Suprapubic skin (tissue), 4 donors: ENCODE data around the gene SMS.

Experiments
- CTCF ChIP-seq, 2 donors: fragments of 200-600 bp in 1 of 2; fragments of 450-650 bp in 1 of 2; sonication (generic) in 1 of 2; IDR thresholded peaks; one replicate each; pipeline ENCODE4 v1.5.1; 2016 to 2019; ENCODE audit warnings: antibody characterized with exemption in 2 of 2, mild to moderate bottlenecking in 1 of 2, moderate library complexity in 1 of 2
- EP300 ChIP-seq: sonication (generic); formaldehyde crosslinking; IDR thresholded peaks from one replicate; pipeline ENCODE4 v1.6.1; 2017; ENCODE audit warnings: antibody characterized with exemption
- POLR2A ChIP-seq, 2 donors: fragments of 450-650 bp; IDR thresholded peaks; one replicate each; pipeline ENCODE4 v1.6.1; 2017; ENCODE audit warnings: antibody characterized with exemption in 2 of 2, mild to moderate bottlenecking in 2 of 2, moderate library complexity in 2 of 2
- POLR2AphosphoS5 ChIP-seq, 3 donors: sonication (generic); formaldehyde crosslinking; IDR thresholded peaks; one replicate each; pipeline ENCODE4 v1.6.1; 2017; ENCODE audit warnings: antibody characterized with exemption in 3 of 3

- no peak for TF ChIP-seq CTCF (IDR thresholded peaks at IDR 0.05)
- TF ChIP-seq POLR2A (IDR thresholded peaks at IDR 0.05): no peak
- no peak for TF ChIP-seq POLR2AphosphoS5 (IDR thresholded peaks at IDR 0.05)
- no peak for TF ChIP-seq EP300
Measured at GRCh38 chrX:21912220-21912619, 28.3 kb upstream of the SMS start.
